UCSD-AML1 (cell line): Measurements from ENCODE around the gene CAMTA1.
"Not testable (repeated sequence)": the region's sequence is repeated elsewhere in the genome, so short reads cannot be mapped to it uniquely, and the experiment has no call there.

Experiments
- DNase-seq: peaks from one replicate; lab custom pipeline; 2025; ENCODE audit not compliant: unreplicated experiment; lab: John Stamatoyannopoulos, UW

The CAMTA1 gene

GRCh38 chr1:7319196-7319595, 533.9 kb downstream of the CAMTA1 start:
- DNase-seq: no peak

GRCh38 chr1:7320661-7321060, 535.4 kb downstream of the CAMTA1 start:
- no peak for DNase-seq

- no peak for DNase-seq
Observed at GRCh38 chr1:7322283-7322785, 537.1 kb downstream of the CAMTA1 start.

DNA sequence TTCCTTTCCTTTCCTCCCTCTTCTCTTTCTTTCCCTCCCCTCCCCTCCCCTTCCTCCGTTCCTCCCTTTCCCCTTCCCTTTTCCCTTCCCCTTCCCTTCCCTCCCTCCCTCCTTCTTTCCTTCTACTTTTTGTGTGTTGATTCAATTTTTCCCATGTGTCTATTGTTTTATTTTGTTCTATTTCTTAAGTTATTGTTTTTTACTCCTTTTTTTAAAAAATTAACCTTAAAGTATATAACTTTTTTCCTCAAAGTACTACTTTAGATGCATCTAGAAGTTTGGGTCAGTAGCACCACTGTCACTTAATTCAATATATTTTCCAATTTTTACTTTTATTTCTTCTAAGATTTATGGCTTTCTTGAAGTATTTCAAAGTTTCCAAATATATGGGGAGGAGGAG, 537.7 kb downstream of the CAMTA1 start:
- no peak for DNase-seq

DNA sequence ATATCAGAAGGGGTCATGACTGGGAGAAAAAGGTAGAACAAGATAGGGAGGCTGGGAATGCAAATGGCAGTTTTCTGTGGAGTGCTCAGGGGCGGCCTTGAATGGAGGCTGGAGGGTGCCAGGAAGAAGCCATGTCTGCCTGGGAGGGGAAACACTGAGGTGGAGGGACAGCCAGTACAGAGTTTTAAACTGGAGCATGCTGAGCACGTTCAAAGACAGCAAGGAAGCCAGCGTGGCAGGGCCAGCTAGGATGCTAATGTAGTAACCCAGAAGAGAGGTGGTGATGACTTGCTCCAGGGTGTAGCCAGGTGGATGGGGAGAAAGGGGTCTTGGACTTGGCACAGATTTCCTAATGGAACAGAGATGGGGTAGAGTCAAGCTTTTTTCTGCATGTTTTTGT, 540.0 kb downstream of the CAMTA1 start:
- DNase-seq: no peak

GRCh38 chr1:7326366-7326765, 541.1 kb downstream of the CAMTA1 start:
- DNase-seq: no peak

DNA sequence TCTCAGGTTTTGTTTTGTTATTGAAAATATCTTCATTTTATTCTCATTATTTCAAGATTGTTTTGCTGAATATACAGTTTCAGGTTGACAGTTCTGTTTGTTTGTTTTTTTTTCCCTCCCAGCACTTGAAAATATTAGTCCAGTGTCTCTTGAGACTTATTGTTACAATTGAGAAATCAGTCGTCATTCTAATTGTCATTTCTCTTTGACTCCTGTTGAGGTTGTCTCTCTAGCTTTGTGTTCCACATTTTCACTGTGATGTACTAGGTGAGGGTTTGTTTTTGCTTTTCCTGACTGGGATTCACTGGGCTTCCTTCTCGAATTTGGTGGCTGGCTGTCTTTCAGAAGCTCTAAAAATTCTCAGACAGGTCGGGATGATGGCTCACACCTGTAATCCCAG, 542.6 kb downstream of the CAMTA1 start:
- no peak for DNase-seq

- DNase-seq: no peak
Observed at GRCh38 chr1:7329868-7330615, 544.8 kb downstream of the CAMTA1 start.

- DNase-seq: not testable (repeated sequence)
Observed at GRCh38 chr1:7330726-7331125, 545.5 kb downstream of the CAMTA1 start.

GRCh38 chr1:7331926-7332535, 546.8 kb downstream of the CAMTA1 start:
- no peak for DNase-seq

- DNase-seq: no peak
Observed at GRCh38 chr1:7333094-7333493, 547.8 kb downstream of the CAMTA1 start.

DNA sequence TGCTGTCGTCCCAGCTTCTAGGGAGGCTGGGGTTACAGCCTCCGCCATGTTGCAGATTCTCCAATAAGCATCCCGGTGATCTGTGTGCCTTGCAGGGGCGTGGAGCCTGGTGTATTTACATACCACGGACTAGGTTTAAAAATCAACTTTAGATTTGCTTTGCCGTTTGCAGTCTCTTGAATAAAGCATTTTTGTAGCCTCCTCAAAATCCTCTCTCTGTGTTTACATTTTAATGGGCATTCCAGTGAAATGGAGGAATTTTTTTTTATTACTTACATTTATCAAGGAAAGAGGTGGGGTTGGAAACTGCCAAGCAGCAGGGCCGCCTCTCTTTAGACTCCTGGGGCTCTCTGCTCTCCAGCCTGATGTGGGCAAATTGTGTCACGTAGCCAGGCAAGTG, 548.4 kb downstream of the CAMTA1 start:
- DNase-seq: no peak

GRCh38 chr1:7334475-7335035, 549.3 kb downstream of the CAMTA1 start:
- no peak for DNase-seq

DNA sequence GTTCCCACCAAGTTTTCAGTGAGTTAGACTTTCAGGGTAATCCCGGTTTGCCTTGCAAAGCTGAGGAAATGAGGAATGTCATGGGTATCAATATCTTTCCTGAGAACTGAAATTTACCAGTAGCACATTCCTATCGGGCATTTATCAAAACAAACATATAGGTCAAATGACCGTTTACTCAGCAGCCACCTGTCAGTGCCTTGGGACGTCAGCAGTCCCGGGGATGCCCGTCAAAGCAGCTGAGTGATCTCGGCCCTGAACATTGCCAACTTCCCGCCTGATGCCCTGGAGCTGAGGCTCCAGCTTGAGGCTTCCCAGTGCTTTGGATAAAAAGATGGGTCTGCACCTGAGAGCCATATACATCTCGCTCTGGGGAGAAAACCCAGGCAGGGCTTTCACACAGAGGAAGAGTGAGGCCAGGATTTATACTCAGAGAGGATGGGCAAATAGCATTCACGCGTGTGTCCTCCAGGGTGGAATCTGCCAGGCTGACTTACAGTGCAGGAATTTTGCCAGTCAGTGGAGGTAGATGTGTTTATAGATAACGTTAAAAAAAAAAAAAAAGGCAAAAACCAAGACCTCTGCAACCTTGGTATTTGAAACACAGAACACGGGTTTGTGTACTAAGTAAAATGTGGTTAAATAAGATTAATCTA, 550.1 kb downstream of the CAMTA1 start:
- no peak for DNase-seq

DNA sequence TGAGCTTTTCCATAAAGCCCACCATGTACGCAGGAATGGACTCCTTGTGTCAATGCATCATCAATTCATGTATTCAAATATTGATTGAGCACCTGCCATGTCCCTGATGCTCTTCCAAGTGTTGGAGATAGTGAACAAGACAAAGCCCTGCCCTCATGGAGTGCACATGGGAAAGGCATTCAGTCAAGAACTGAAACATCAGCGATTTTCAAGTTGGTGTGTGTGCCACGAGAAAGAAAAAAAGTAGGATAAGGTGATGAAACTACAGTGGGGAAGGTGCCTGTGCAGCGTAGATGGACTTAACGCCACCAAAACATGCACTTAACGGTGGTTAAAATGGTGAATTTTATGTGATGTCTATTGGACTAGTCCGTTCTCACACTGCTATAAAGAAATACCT, 553.2 kb downstream of the CAMTA1 start:
- DNase-seq: no peak

DNA sequence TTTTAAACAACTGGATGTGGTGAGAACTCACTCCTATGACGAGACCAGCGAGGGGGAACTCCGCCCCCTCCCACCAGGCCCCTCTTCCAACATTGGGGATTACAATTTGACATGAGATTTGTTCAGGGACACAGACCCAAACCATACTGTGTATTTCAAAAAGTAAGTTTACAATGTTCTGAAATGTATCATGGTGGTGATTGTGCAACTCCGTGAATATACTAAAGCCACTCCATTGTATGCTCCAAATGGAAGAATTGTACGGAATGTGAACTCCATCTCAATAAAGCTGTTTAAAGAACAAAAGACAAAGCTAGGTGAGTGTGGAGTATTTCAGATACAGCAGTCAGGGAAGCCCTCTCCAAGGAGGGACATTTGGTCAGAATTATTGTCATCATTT, 553.8 kb downstream of the CAMTA1 start:
- DNase-seq: no peak

GRCh38 chr1:7339953-7340352, 554.7 kb downstream of the CAMTA1 start:
- no peak for DNase-seq

DNA sequence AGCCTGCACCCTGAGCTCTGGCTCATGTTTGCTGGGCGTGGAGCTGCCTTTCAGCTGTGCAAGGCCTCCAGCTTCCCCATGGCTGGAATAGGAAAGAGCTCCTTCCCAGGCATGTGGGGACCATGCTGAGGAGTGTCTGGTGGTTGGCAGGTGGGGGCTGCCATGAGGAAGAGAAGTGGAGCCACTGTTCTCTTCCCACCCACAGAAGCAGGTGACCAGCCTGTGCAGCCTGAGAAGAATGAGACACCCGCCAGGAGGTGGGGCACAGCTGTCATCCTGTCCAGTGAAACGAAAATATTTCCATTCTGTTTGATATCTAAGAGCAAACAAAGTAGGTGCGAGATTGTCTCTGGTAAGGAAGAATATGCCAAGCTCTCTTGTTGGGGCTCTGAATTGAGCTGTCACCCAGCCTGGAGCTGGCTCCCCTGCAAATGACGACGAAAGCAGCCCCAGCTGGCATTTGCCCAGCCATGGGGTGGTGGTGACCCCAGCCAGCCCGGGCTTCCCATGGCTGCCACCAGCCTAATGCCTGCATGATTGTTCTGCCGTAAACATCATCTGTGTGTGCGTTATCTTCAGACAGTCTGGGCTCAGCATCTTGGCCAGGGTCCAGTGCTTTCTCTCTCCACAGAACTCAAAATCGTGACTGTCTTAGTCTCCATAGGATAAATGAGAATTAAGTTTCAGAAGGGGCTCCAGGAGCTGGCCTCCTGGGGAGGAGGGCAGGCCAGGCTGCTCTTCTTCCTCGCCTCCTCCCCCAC, 556.1 kb downstream of the CAMTA1 start:
- DNase-seq: no peak

GRCh38 chr1:7343882-7344281, 558.6 kb downstream of the CAMTA1 start:
- no peak for DNase-seq

DNA sequence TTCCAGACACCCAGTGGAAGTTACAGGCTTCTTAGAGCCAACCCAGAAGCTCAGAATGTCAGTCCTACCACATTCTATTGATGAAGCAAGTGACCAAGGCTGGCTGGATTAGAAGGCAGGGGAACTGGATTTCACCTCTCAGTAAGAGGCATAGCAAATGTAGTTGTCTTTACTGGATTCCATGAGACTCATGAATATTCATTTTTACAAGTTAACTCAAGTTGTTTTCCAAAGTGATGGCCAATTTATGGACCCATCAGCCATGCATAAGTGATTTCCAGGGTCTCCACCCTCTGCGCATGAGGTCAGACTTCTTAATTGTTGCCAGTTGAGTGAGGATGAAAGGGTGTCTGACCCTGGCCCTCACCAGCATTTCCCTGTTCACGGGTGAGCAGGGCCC, 559.0 kb downstream of the CAMTA1 start:
- no peak for DNase-seq

DNA sequence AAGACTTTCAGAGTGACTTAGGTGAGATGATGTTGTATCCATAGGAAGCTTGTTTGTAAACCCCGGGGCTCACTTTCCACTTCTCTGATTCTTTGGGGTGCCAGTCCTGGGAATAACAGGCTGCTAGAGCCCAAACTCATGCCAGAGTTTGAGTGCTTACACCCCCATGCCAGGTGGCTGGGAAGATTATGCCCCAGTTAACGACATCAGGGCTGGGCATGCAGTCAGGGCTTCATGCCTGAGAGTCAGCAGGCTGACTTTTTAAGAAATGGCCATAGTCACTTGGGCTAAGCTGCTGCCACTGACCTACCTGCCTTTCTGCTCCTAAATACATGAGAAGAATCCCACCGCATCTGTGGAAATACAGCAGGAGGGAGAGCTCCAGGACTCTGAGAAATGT, 560.3 kb downstream of the CAMTA1 start:
- no peak for DNase-seq
